ENCODE measurements around the gene SLC25A3. TPM values are rescaled to one million over a fixed set of nuclear protein-coding genes. Genes with fewer than 3 reads are reported as not detected.
"Not testable (repeated sequence)": the region's sequence is repeated elsewhere in the genome, so short reads cannot be mapped to it uniquely, and the experiment has no call there.

Gene SLC25A3
- polyA plus RNA-seq, 3 donors = 577 to 688 (median 657) TPM

- no peak for DNase-seq
Observed at GRCh38 chr12:98587084-98587483, 6.4 kb upstream of the SLC25A3 start.

- no peak for DNase-seq
Observed at GRCh38 chr12:98591209-98591608, 2.3 kb upstream of the SLC25A3 start.

DNA sequence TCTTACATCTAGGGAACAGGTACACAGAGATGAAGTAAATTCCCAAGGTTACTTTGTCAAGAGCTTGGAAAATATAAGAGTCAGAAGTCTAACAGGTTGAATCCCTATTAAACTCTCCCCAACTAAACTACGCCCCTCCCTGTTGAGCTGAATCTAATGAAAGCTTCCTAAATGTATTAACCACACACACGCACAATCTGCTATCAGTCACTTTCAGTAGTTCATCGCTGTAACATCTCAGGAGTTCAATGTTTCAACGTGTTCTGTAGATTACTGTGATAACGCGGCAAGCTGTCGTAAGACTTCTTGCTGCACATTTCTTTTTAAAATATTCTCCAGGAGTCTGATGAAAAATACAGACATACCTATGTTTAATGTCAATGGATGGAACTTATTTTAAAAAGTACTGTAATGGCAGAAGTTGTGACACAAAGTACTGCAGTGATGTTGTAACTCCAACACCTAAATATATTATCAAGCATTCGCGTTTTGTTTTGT lies 612 bp upstream of the SLC25A3 start:
- DNase-seq = no peak

GRCh38 chr12:98594050-98594835 lies 757 bp downstream of the SLC25A3 start:
- DNase-seq = no peak

- DNase-seq = no peak
Observed at GRCh38 chr12:98595243-98595988, 1.9 kb downstream of the SLC25A3 start.

DNA sequence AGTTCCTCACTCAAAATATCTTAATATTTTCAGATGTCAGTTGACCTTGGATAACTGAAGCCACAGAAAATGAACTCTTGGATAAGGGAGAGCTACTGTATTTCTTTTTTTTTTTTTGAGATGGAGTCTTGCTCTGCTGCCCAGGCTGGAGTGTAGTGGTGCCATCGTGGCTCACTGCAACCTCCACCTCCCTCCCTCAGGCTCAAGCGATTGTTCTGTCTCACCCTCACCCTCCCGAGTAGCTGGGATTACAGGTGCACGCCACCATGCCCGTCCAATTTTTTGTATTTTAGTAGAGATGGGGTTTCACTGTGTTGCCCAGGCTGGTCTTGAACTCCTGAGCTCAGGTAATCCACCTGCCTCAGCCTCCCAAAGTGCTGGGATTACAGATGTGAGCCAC lies 3.8 kb downstream of the SLC25A3 start:
- not testable (repeated sequence) for DNase-seq

- DNase-seq = no peak
Observed at GRCh38 chr12:98601924-98602323, 8.4 kb downstream of the SLC25A3 start.

DNA sequence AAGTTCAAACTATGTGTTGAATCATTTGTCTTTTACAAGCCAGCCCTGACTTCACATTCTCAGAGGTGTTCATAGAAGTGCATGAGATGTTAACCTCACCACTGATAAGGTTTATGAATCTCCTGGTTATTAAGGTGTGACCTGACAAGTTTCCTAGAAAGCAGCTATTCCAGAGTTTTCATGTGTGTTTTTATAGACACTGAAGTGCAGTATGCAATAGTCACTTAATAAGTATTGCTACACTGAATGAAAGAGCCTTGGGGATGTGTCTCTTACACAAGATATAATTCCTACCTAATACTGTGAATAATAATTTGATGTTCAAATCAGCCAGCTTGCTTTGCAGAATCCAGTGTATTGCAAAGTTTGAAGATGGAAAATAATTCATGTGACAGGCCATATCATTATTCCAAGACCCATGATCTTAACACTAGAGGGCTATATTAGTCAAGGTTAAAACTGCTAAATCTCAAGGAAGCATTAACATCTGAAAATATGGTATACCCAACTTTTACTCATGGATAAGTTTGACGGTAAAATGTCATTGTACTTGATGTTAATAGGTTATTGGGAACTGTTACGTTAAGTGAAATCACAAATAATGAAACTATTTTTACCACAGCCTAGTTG lies 13.0 kb downstream of the SLC25A3 start:
- DNase-seq = no peak

- DNase-seq = no peak
Observed at GRCh38 chr12:98610596-98610995, 17.1 kb downstream of the SLC25A3 start.

- no peak for DNase-seq
Observed at GRCh38 chr12:98612696-98613334, 19.3 kb downstream of the SLC25A3 start.

DNA sequence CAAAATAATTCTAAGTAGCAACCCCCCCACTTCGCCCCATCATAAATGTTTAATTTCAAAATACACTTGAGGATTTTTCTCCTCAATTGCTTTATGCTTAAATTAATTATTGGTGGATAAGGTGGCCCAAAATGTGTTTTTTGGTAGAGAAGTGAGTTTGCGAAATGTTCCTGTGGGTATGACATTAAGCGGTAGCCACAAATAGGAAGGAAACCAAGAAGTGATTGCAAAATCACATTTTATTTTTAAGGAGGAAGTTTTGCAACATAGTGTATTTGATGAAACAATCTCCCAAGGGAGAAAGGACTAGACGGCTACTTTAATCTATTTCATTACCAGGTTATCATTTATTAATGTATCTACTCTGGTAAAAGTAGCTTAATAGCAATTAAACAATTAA lies 25.5 kb downstream of the SLC25A3 start:
- DNase-seq = no peak

DNA sequence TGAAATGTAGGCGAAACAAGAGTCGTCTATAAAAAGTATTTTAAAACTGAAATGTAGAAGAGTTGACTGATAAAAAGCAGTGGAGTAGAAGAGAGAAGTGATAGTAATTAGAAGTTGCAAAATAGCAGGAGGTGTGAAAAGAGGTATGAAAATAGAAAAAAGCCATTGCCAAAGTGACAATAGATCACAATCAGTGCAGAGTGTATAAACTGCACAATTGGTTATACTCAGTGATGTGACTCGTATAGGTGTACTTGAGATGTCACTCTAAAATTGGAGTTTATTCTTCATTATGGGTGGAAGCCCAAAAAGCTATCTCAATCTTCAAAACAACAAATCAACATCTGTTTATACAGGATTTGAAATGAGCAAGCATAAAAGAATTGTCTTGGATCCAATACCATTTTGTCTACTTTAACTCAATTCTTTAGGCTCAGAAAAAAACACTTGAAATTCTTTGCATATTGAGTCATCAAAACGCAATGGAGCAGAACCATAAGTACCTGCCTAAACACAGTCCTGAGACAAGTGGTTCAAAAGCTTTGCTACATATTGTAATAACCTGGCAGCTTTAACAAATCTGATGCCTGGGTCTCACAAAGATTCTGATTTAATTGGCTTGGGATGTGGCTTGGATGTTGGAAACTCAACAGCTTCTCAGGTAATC lies 42.3 kb downstream of the SLC25A3 start:
- DNase-seq = no peak

DNA sequence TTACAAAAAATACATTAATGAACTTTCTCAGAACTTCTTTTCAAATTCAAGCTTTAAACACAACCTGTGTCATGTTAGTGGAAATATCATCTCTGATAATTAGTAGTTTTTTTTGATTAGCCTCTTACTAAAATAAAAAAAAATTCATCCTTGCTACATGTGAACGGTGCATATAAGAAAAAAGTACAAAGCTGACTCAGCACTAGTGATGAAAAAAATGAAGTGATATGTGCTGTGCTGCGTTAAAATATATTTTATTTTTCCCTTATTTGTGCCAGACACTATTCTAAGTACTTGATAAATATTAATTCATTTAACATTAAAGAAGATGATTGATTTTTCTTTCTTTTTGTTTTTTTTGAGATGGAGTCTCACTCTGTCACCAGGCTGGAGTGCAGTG lies 43.6 kb downstream of the SLC25A3 start:
- DNase-seq = no peak

- no peak for DNase-seq
Observed at GRCh38 chr12:98638009-98638408, 44.5 kb downstream of the SLC25A3 start.

- DNase-seq = no peak
Observed at GRCh38 chr12:98639491-98639890, 46.0 kb downstream of the SLC25A3 start.

GRCh38 chr12:98642801-98643200 lies 49.3 kb downstream of the SLC25A3 start:
- not testable (repeated sequence) for DNase-seq

GRCh38 chr12:98644433-98644711 lies 50.9 kb downstream of the SLC25A3 start:
- no peak for DNase-seq

DNA sequence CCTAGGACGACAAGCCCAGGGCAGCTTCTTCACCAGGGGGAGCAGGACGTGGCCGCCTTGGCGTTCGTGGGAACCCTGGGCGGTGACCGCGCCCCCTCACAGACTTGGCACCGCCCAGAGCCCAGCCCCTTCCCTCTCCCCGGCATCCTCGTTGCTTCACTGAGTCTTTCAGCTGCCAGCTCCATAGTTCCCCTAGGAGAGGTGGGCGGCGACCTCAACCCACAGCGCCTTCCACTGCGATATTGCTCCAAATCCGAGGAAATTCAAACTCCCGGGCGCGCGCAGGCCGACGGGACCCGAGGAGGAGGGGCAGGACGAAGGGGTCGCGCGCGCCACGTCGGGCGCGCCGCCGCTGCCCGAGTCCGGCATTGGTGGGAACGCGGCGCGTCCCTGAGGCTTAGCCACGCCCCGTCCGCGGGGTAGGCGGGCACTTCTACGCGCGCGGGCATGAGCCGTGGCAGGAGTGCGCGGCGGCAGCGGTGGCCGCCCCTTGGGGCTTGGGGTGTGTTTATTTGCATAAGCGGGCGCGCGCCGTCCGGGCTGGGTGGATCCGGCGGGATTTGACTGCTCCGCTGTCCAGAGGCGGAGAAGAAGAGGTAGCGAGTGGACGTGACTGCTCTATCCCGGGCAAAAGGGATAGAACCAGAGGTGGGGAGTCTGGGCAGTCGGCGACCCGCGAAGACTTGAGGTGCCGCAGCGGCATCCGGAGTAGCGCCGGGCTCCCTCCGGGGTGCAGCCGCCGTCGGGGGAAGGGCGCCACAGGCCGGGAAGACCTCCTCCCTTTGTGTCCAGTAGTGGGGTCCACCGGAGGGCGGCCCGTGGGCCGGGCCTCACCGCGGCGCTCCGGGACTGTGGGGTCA lies 51.5 kb downstream of the SLC25A3 start, which contains the start of the genes APAF1 and IKBIP:
Gene APAF1, plus strand, starts transcription at position 579 of the 860 bp plus-strand sequence. CDS start 3,070 bp downstream, outside the sequence.
Gene IKBIP, minus strand, starts transcription at position 77 of the 860 bp plus-strand sequence. CDS start 87 bp downstream, outside the sequence.
- DNase-seq = peak; percentile 96

- DNase-seq = no peak
Observed at GRCh38 chr12:98645572-98646067, 52.1 kb downstream of the SLC25A3 start.

Measured in renal pelvis (tissue), 4 donors.